Esophagus muscularis mucosa (tissue), 4 donors: ENCODE data around the gene GPR82.

Source experiments
- EP300 ChIP-seq: sonication (generic); formaldehyde crosslinking; IDR thresholded peaks from one replicate; pipeline ENCODE4 v1.6.1; 2017; ENCODE audit warnings: antibody characterized with exemption
- POLR2A ChIP-seq: fragments of 450-650 bp; IDR thresholded peaks from one replicate; pipeline ENCODE4 v1.6.1; 2017; ENCODE audit warnings: antibody characterized with exemption, moderate library complexity, mild to moderate bottlenecking, low read depth
- TF ChIP-seq, protein P1 (sequence below), 3 experiments: fragments of 200-600 bp in 2 of 3; fragments of 450-650 bp in 1 of 3; sonication (generic) in 2 of 3; IDR thresholded peaks; one replicate each; pipeline ENCODE4 v1.5.1; 2017 to 2019; ENCODE audit warnings: antibody characterized with exemption in 3 of 3, mild to moderate bottlenecking in 2 of 3, moderate library complexity in 1 of 3

DNA sequence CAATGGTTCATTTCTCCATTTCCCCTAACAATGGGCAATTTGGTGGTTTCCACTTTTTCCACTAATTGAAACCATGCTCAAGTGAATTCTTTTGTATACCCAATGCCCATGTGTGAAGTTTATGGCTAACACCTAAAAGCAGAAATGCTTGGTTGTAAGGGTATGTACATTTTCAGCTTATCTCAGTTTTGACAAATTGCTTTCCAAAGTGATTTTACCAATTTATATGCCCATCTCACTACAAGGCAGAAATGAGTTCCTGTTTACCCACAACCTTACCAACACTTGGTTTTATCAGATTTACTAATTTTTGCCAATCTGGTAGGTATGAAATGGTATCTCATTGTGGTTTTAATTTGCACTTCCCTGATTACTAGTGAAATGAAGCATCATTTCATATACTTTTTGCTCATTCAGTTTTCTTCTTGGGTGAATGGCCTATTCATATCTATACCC is 20.4 kb upstream of the GPR82 start:
- TF ChIP-seq, protein P1, sequence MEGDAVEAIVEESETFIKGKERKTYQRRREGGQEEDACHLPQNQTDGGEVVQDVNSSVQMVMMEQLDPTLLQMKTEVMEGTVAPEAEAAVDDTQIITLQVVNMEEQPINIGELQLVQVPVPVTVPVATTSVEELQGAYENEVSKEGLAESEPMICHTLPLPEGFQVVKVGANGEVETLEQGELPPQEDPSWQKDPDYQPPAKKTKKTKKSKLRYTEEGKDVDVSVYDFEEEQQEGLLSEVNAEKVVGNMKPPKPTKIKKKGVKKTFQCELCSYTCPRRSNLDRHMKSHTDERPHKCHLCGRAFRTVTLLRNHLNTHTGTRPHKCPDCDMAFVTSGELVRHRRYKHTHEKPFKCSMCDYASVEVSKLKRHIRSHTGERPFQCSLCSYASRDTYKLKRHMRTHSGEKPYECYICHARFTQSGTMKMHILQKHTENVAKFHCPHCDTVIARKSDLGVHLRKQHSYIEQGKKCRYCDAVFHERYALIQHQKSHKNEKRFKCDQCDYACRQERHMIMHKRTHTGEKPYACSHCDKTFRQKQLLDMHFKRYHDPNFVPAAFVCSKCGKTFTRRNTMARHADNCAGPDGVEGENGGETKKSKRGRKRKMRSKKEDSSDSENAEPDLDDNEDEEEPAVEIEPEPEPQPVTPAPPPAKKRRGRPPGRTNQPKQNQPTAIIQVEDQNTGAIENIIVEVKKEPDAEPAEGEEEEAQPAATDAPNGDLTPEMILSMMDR (IDR thresholded peaks at IDR 0.05), result no peak
- TF ChIP-seq POLR2A (no peak), EP300 (no peak)
